Activated CD8-positive, alpha-beta memory T cell treated with anti-CD3 and anti-CD28 coated beads, Interleukin-2, amount 10 ng/mL, durations not matched to agents 7 days and 5 days (primary cell): ENCODE results near the gene IL17B. TPM values are rescaled to one million over a fixed set of nuclear protein-coding genes. Genes with fewer than 3 reads are reported as not detected.

ENCODE experiments used
- ATAC-seq: fragments of 150-1000 bp; cut with Tn5 transposase; one replicate; pipeline ENCODE4 v1.10.0; 2021; ENCODE audit warnings: moderate library complexity
- CTCF ChIA-PET: fragments of 350-600 bp; sonication (Branson Sonifier 250); formaldehyde crosslinking; loops from one replicate; lab custom pipeline; 2021; ENCODE audit warnings: antibody characterized with exemption; lab: Charles Lee
- DNase-seq: peaks from one replicate; pipeline ENCODE4 v3.0.0-alpha.2; 2020
- H3K27ac Mint-ChIP-seq: one replicate; pipeline ENCODE4 v1.8.0; 2021; ENCODE audit warnings: mild to moderate bottlenecking, mixed read lengths
- H3K27me3 Mint-ChIP-seq: one replicate; pipeline ENCODE4 v1.8.0; 2021; ENCODE audit warnings: mixed read lengths
- H3K36me3 Mint-ChIP-seq: one replicate; pipeline ENCODE4 v1.8.0; 2021; ENCODE audit warnings: mild to moderate bottlenecking, mixed read lengths
- H3K4me1 Mint-ChIP-seq: one replicate; pipeline ENCODE4 v1.8.0; 2021; ENCODE audit warnings: mixed read lengths
- H3K4me3 Mint-ChIP-seq: one replicate; pipeline ENCODE4 v1.8.0; 2021; ENCODE audit warnings: mild to moderate bottlenecking, moderate library complexity, mixed read lengths
- H3K9me3 Mint-ChIP-seq: one replicate; pipeline ENCODE4 v1.8.0; 2022; ENCODE audit warnings: low read depth, mixed read lengths
- total RNA-seq, 2 experiments: library from RNA; stranded (reverse); gene quantifications; one replicate each; pipeline ENCODE4 v1.2.3, GENCODE V29; 2021

Gene IL17B
- total RNA-seq, 2 experiments from 2014 or later: not detected

DNA sequence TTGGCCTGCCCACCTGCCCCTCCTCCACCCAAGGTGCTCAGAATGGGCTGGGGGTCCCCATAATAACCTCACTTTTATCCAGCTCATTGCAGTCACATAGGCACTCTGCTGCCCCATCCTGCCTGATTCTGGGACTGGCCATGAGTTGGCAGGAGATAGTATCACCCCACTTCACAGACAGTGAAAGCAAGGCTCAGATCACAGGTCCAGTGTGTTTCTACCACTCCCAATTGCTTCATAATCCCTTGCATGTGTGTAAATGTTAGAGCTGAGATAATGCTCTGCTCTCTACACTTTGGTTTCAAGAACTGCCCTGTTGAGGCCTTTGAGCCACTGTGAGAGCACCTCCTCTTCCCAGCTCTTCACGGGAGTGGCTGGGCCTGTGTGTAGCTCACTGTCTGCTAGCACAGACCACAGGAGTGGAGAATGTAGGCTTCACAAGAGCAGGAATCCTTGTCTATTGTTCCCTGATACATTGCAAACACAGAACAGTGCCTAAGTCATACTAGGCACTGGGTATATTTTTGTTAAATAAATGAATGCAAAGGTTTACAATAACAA lies 12.8 kb downstream of the IL17B start:
- ATAC-seq (no peak), DNase-seq (no peak)
- Mint-ChIP-seq H3K4me1 (peaks cover 6% of the 10 kb centered on the region), H3K36me3 (peaks cover 9% of the 10 kb centered on the region), H3K4me3 (no peak overlapping the region), H3K27ac (no peak overlapping the region), H3K9me3 (no peaks in the 10 kb centered on the region), H3K27me3 (no peaks in the 10 kb centered on the region)
- CTCF ChIA-PET: interaction anchor here (1.1 to 9.8 kb wide), 12 partner anchors 10 to 185 kb away, joined by 3 to 245 read pairs (median 10); partner anchors contain the start of genes CSNK1A1, GRPEL2 and PCYOX1L

DNA sequence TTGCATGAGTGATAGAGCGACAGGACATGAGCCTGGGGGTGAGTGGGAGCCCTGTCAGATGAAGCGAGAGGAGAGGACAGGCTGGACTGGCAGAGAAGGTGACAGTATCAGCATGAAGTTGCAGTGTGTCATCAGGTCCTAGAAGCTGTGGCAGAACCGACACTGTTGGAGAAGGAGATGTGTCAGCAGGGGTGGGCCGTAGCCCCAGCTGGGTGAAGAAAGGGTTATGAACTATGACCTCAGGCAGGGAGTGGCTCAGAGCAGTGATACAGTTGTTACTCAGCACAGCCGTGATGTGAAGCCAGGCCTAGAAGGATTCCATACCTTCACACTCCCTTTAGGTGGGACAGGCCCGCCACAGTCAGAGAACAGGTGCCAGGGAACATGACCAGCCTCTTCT lies 13.7 kb downstream of the IL17B start:
- H3K36me3 Mint-ChIP-seq: peaks cover 9% of the 10 kb centered on the region
- CTCF ChIA-PET: interaction anchor here (1.1 to 9.8 kb wide), 6 partner anchors 9 to 55 kb away, joined by 3 to 245 read pairs (median 30); partner anchors contain the start of genes GRPEL2 and PCYOX1L
- H3K9me3 Mint-ChIP-seq: no peaks in the 10 kb centered on the region
- H3K4me3 Mint-ChIP-seq: no peak overlapping the region
- ATAC-seq (no peak), DNase-seq (no peak)
- peaks cover 12% of the 10 kb centered on the region for H3K4me1 Mint-ChIP-seq
- H3K27ac Mint-ChIP-seq: no peak overlapping the region
- H3K27me3 Mint-ChIP-seq: no peaks in the 10 kb centered on the region

DNA sequence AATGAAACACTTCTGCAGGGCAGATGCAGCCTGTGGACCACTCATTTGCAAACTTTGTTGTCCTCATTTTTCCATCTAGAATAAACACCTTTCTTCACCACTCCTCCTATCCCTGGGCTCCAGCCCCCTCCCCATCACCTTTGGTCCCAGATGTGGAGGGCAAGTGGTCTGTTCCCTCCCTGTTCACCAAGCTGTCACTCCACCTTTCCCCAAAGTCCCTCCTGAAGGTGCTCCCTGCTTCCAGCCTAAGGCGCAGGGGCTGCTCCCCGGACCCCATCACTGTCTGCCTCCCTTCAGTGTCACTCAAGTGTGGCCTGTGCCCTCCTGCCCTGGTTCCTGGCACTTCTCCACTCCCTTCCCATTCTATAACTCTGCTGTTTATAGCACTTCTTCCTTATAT lies 14.4 kb downstream of the IL17B start:
- ATAC-seq (no peak), DNase-seq (no peak)
- Mint-ChIP-seq H3K4me3 (no peak overlapping the region), H3K27ac (no peak overlapping the region), H3K27me3 (no peaks in the 10 kb centered on the region), H3K36me3 (peaks cover 10% of the 10 kb centered on the region), H3K9me3 (no peaks in the 10 kb centered on the region), H3K4me1 (peaks cover 19% of the 10 kb centered on the region)
- CTCF ChIA-PET: interaction anchor here (1.1 to 9.8 kb wide), 4 partner anchors 8 to 51 kb away, joined by 3 to 107 read pairs (median 30); partner anchors contain the start of genes GRPEL2 and PCYOX1L

DNA sequence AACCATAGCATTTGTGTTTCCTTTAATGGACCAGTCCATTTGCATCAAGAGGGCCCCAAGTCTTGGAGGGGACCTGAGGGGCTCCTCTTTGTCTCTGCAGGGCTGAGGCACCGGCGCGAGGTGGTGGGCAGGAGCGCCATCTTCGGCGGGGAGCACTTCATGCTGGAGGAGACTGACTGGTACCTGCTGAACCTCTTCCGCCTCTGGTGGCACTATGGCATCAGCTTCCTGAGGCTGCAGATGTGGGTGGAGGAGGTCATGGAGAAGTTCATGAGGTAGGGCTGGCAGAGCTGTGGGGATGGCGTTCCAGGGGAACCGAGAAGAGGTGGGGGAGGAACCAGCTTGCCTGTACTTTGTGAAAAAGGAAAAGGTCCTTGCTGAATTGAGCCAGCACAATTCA lies 15.2 kb downstream of the IL17B start:
- H3K4me3 Mint-ChIP-seq: no peak overlapping the region
- H3K9me3 Mint-ChIP-seq: no peaks in the 10 kb centered on the region
- peaks cover 27% of the 10 kb centered on the region for H3K4me1 Mint-ChIP-seq
- H3K27me3 Mint-ChIP-seq: no peaks in the 10 kb centered on the region
- H3K27ac Mint-ChIP-seq: no peak overlapping the region
- CTCF ChIA-PET: interaction anchor here (1.1 to 9.8 kb wide), 2 partner anchors 21 to 50 kb away, joined by 3 to 107 read pairs; partner anchors contain the start of gene GRPEL2
- H3K36me3 Mint-ChIP-seq: peaks cover 10% of the 10 kb centered on the region
- DNase-seq (no peak), ATAC-seq (no peak)

DNA sequence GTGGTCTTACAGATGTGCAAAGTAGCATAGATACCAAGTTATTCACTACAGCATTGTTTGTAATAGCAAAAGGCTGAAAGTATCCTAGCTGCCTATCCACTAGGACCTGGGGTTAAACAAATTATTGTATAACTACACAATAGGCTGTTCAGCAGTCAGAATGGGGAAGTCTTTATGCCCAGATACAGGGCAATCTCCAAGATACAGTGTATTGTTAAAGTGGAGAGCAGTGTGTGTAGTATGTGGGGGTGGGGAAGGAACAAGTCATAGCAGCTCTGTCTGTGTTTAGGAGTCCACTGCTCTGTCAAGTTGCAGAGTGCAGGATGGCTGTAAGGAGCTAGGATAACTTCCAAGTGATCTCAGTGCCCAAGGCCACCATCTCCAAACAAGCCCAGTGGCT lies 15.7 kb downstream of the IL17B start:
- H3K27ac Mint-ChIP-seq: no peak overlapping the region
- no peak for DNase-seq
- no peak overlapping the region for H3K4me3 Mint-ChIP-seq
- no peaks in the 10 kb centered on the region for H3K27me3 Mint-ChIP-seq
- no peaks in the 10 kb centered on the region for H3K9me3 Mint-ChIP-seq
- no peak for ATAC-seq
- CTCF ChIA-PET: interaction anchor here (1.5 kb wide), 1 partner anchor 8 kb away, joined by 5 read pairs; no protein-coding TSS in a partner anchor
- peaks cover 33% of the 10 kb centered on the region for H3K4me1 Mint-ChIP-seq
- peaks cover 9% of the 10 kb centered on the region for H3K36me3 Mint-ChIP-seq

DNA sequence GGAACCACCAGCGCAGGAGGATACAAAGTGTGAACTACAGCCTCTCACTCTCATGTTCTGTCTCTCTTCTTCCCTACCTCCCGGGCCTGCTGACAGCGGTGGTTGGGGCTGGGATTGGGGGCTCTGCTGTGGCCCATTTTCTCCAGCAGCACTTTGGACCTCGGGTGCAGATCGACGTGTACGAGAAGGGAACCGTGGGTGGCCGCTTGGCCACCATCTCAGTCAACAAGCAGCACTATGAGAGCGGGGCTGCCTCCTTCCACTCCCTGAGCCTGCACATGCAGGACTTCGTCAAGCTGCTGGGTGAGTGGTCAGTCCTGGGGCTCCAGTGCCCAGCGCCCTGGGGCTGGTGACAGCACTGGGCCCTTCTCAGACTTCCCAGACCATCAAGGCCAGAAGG lies 16.6 kb downstream of the IL17B start:
- Mint-ChIP-seq H3K4me3 (no peak overlapping the region), H3K9me3 (no peaks in the 10 kb centered on the region), H3K4me1 (peaks cover 35% of the 10 kb centered on the region), H3K27me3 (no peaks in the 10 kb centered on the region), H3K36me3 (peaks cover 5% of the 10 kb centered on the region), H3K27ac (no peak overlapping the region)
- DNase-seq (no peak), ATAC-seq (no peak)
- CTCF ChIA-PET: interaction anchor here (1.5 kb wide), 1 partner anchor 9 kb away, joined by 5 read pairs; no protein-coding TSS in a partner anchor

DNA sequence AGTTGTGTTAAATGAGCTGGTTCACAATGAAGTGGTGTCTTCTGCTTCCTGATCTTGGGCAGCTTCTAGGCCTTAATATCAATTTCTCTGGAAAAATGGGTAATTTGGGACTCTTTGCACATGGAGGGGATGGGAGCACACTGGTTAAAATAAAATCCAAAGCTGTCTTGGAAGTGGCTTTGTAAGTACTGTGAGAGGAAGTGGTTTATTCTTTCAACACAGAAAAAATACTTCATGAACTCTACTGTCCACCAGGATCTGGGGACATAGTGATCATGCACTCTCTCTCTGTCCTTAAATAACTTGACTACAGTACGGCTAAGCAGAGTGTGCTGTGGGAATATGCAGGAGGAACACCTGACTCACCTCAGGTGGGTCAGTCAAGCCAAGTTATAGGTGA lies 18.8 kb downstream of the IL17B start:
- Mint-ChIP-seq H3K4me3 (peak overlapping the region; percentile 5), H3K27me3 (no peaks in the 10 kb centered on the region), H3K9me3 (no peaks in the 10 kb centered on the region), H3K4me1 (peaks cover 51% of the 10 kb centered on the region), H3K27ac (peak overlapping the region; percentile 57), H3K36me3 (peaks cover 13% of the 10 kb centered on the region)
- CTCF ChIA-PET: interaction anchor here (0.8 to 1.8 kb wide), 6 partner anchors 9 to 535 kb away, joined by 3 to 4 read pairs (median 4); no protein-coding TSS in a partner anchor
- no peak for ATAC-seq
- no peak for DNase-seq

DNA sequence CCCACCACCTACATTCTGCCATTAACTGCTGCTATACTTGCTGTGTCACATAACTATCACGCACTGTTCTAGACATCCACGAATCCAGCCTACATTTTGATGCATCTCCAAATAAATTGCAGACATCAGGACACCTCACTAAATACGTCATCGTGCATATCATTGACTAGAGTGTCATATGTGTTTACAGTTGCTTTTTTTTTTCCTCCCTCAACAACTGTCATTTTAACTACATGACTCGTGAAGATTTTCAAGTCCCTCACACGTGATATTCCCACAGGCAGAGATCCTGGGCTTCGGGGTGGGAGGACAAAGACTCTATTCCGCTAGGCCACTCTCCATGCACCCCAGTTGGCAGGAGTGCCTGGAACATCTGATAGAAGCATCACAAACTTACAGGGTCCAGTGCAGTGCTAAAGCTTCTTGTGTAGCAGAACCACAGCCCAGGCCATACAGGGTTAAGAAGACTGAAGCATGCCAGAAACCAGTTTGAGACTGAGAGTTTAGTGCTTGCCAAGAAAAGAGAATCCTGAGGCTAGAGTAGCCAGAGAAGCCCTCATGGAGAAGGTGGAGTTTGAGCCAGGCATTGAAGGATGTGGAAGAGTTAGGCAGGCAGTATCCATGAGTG lies 20.1 kb downstream of the IL17B start:
- Mint-ChIP-seq H3K4me3 (peak overlapping the region; percentile 99), H3K4me1 (peaks cover 62% of the 10 kb centered on the region), H3K9me3 (no peaks in the 10 kb centered on the region), H3K36me3 (peaks cover 24% of the 10 kb centered on the region), H3K27ac (peak overlapping the region; percentile 91), H3K27me3 (no peaks in the 10 kb centered on the region)
- no peak for ATAC-seq
- no peak for DNase-seq
- CTCF ChIA-PET: interaction anchor here (1.2 to 5.0 kb wide), 5 partner anchors 8 to 192 kb away, joined by 3 to 57 read pairs (median 20); partner anchors contain the start of genes CSNK1A1 and GRPEL2

DNA sequence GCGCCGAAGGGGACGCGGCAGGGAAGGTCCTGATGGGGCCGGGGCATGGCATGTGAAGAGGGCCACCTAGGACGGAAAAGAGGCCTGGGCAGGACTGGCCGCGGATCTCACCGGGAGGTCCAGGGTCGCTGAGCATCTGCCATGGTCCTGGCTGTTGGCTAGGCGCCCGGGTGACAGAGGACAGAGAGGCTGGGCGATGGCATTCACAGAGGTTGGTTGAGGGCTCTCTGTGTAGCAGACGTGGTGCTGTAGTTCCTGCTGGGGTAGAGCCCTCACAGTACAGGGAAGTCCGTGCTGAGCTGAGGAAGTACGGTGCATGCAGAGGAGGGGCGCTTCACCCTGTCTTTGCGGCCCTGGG lies 20.8 kb downstream of the IL17B start:
- Mint-ChIP-seq H3K27ac (peak overlapping the region; percentile 91), H3K4me1 (peaks cover 67% of the 10 kb centered on the region), H3K4me3 (peak overlapping the region; percentile 99), H3K27me3 (no peaks in the 10 kb centered on the region), H3K36me3 (peaks cover 28% of the 10 kb centered on the region), H3K9me3 (no peaks in the 10 kb centered on the region)
- ATAC-seq: peak; percentile 27
- CTCF ChIA-PET: interaction anchor here (0.9 to 5.0 kb wide), 8 partner anchors 9 to 193 kb away, joined by 3 to 57 read pairs (median 6); partner anchors contain the start of genes CSNK1A1 and GRPEL2
- peak; percentile 58 for DNase-seq

DNA sequence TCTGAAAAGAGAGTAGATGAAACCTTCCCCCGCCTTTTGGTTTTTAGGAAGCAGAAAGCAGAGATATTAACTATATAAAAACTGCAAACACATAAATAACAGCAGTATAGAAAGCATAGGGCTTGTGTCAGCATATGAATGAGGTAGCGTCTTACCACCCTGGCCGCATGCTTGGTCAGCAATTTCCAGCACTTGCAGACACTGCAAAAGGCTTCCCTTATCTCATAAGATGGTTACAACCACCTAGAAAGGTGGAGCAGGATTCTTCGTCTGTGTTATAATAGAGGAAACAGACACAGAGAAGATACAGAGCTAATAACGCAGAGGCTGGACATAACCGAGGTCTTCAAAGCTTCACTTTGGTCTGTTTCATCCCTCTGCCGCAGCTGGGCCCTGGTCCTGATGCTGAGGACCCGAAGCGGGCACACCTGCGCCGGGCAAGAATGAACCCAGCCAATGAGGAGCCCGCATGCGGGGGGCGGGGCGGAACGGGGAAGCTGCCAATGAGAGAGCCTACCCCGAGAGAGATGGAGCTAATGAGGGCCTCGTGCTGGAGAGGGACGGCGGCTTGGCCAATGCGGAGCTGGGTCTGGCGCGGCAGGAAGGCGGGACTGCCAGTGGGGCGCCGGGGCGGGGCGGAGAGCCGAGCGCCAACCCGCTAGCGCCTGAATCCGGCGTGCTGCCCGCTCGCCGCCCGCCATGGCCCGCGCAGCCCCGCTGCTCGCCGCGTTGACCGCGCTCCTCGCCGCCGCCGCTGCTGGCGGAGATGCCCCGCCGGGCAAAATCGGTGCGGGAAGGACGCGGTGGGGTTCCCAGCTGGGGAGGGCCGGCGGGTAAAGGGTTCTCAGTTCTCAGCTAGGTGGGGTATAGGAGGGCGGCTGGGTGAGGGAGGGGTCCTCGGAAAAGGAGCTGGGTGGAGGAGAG lies 21.5 kb downstream of the IL17B start, which contains the start of gene PCYOX1L:
TSS of gene PCYOX1L (plus strand) at position 677 of the 924 bp plus-strand sequence. CDS start at position 700, 23 bp downstream.
- H3K9me3 Mint-ChIP-seq: no peaks in the 10 kb centered on the region
- CTCF ChIA-PET: interaction anchor here (0.7 to 5.0 kb wide), 11 partner anchors 8 to 194 kb away, joined by 3 to 57 read pairs (median 4); partner anchors contain the start of genes CSNK1A1 and GRPEL2
- peak; percentile 97 for DNase-seq
- H3K27ac Mint-ChIP-seq: peak within 1 kb of the TSS; percentile 91
- peak; percentile 99 for ATAC-seq
- H3K4me1 Mint-ChIP-seq: peaks cover 72% of the 10 kb centered on the region
- H3K27me3 Mint-ChIP-seq: no peaks in the 10 kb centered on the region
- peak within 1 kb of the TSS; percentile 99 for H3K4me3 Mint-ChIP-seq
- H3K36me3 Mint-ChIP-seq: peaks cover 27% of the 10 kb centered on the region

DNA sequence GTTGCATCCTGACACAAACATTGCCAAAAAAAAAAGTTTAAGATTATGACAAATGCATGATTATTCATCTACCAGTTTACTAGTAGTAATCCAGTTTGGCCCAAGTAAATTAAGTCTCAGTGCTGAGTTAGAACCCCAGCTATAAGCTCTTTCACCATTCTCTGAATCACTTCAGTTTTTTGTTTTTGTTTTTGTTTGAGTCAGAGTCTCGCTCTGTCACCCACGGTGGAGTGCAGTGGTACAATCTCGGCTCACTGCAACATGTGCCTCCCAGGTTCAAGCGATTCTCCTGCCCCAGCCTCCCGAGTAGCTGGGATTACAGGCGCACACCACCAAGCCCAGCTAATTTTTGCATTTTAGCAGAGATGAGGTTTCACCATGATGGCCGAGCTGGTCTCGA lies 22.7 kb downstream of the IL17B start:
- Mint-ChIP-seq H3K27me3 (no peaks in the 10 kb centered on the region), H3K9me3 (no peaks in the 10 kb centered on the region), H3K27ac (peak overlapping the region; percentile 69), H3K4me3 (peak overlapping the region; percentile 24), H3K36me3 (peaks cover 39% of the 10 kb centered on the region), H3K4me1 (peaks cover 83% of the 10 kb centered on the region)
- DNase-seq: no peak
- CTCF ChIA-PET: interaction anchor here (0.8 to 5.0 kb wide), 5 partner anchors 11 to 208 kb away, joined by 3 to 57 read pairs (median 20); partner anchors contain the start of gene GRPEL2
- no peak for ATAC-seq

DNA sequence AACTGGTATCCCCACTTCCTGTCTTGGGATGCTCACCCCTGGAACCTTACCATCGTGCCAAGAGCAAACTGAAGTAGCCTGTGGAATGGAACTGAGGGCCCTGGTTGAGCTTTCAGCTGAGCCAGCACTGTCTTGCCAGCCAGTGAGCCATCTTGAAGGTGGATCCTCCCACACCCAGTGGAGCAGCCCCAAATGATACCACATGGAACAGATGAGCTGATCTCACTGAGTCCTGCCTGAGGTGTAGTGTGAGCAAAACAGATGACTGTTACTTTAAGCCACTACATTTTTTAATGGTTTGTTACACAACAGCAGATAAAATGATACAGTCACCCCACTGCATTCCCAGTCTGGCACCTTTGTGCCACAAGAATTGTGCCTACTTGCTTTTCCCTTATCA lies 23.4 kb downstream of the IL17B start:
- no peak for DNase-seq
- H3K4me1 Mint-ChIP-seq: peaks cover 85% of the 10 kb centered on the region
- no peaks in the 10 kb centered on the region for H3K9me3 Mint-ChIP-seq
- H3K27ac Mint-ChIP-seq: peak overlapping the region; percentile 69
- H3K4me3 Mint-ChIP-seq: no peak overlapping the region
- CTCF ChIA-PET: interaction anchor here (0.8 to 5.0 kb wide), 5 partner anchors 10 to 209 kb away, joined by 3 to 57 read pairs (median 20); partner anchors contain the start of gene GRPEL2
- H3K27me3 Mint-ChIP-seq: no peaks in the 10 kb centered on the region
- peaks cover 45% of the 10 kb centered on the region for H3K36me3 Mint-ChIP-seq
- ATAC-seq: no peak
